ENCODE results near the gene RNF151. TPM values are rescaled to one million over a fixed set of nuclear protein-coding genes. Genes with fewer than 3 reads are reported as not detected.

RNF151 gene
- polyA plus RNA-seq, 2 of the 4 experiments (the other 2 are of a cell fraction), result not detected

GRCh38 chr16:2002406-2003230 lies 36.0 kb downstream of the RNF151 start:
- no peak for DNase-seq (ENCODE audit: low read depth in 1 of 2, low spot score in 1 of 2)
- no peak for FAIRE-seq
- Histone ChIP-seq H3K9me3 (no peaks in the 10 kb centered on the region), H3K4me1 (peaks cover 53% of the 10 kb centered on the region), H3K4me2 (no peak overlapping the region), H3K27ac (no peak overlapping the region; a peak in 1 of 6 replicates), H3K4me3 (no peak overlapping the region)
- ATAC-seq, result no peak
- TF ChIP-seq EHMT2 (IDR thresholded peaks at IDR 0.05; ENCODE audit: low read depth) (no peak), HOXA7 (CRISPR knock-in tag; IDR thresholded peaks at IDR 0.05) (no peak), SMC3 (IDR thresholded peaks at IDR 0.05) (no peak), FOSB (CRISPR knock-in tag; IDR thresholded peaks at IDR 0.05) (no peak), RFX5 (IDR thresholded peaks at IDR 0.05) (no peak), CHD4 (IDR thresholded peaks at IDR 0.05; ENCODE audit: borderline replicate concordance) (no peak), USF2 (IDR thresholded peaks at IDR 0.05) (no peak), MAFK (IDR thresholded peaks at IDR 0.05; ENCODE audit: partially characterized antibody) (no peak), CBX2 (IDR thresholded peaks at IDR 0.05; ENCODE audit: borderline replicate concordance, low read depth) (no peak), ESRRA (IDR thresholded peaks at IDR 0.05; ENCODE audit: borderline replicate concordance, low read length) (no peak), FOSL2 (IDR thresholded peaks at IDR 0.05) (no peak), FOSL2 (CRISPR knock-in tag; IDR thresholded peaks at IDR 0.05) (no peak), KDM5A (IDR thresholded peaks at IDR 0.05) (no peak)
- POLR2A ChIA-PET, result interaction anchor here (0.5 kb wide), 1 partner anchor 75 kb away, joined by 7 read pairs; no protein-coding TSS in a partner anchor
- CTCF ChIA-PET, result interaction anchor here (0.6 to 11.3 kb wide), 33 partner anchors 11 to 300 kb away, joined by 3 to 196 read pairs (median 9); partner anchors contain the start of genes GFER, NOXO1, NPW and NTHL1
- 94% methylated on average over 24 of the region's 47 CpGs for WGBS (ENCODE audit: missing lambda C conversion rate)

- no peak for FAIRE-seq
- POLR2A ChIA-PET, result interaction anchor here (0.5 to 1.7 kb wide), 3 partner anchors 39 to 152 kb away, joined by 7 to 11 read pairs (median 11); partner anchors contain the start of genes RPS2 and TRAF7
These were observed 36.7 kb downstream of the RNF151 start for GRCh38 chr16:2003231-2003826.

More at GRCh38 chr16:2003231-2003826, 36.7 kb downstream of the RNF151 start:
- 62% methylated on average over 5 of the region's 8 CpGs for WGBS (ENCODE audit: missing lambda C conversion rate)
- Histone ChIP-seq H3K4me3 (no peak overlapping the region), H3K4me1 (peaks cover 53% of the 10 kb centered on the region), H3K4me2 (peak overlapping the region; percentile 19; the same call in 1 of the 3 replicates), H3K27ac (peak overlapping the region in 1 of 2 experiments; percentile 71; a peak in 3 of 6 replicates), H3K9me3 (no peaks in the 10 kb centered on the region)
- no peak for DNase-seq (ENCODE audit: low read depth in 1 of 2, low spot score in 1 of 2)
- no peak for ATAC-seq
- CTCF ChIA-PET, result interaction anchor here (0.5 to 11.3 kb wide), 39 partner anchors 10 to 186 kb away, joined by 3 to 196 read pairs (median 7); partner anchors contain the start of genes GFER, NOXO1, NPW and NTHL1
- no peak for TF ChIP-seq CBX8 (IDR thresholded peaks at IDR 0.05)
- TF ChIP-seq RAD21 (conservative IDR thresholded peaks at IDR 0.05 in 1 of 2, IDR thresholded peaks at IDR 0.05 in 1 of 2), result no peak
- TF ChIP-seq NFE2L2 (conservative IDR thresholded peaks at IDR 0.05; ENCODE audit: low read length), result no peak
- TF ChIP-seq FOSL2 (IDR thresholded peaks at IDR 0.05), result no peak
- no peak for TF ChIP-seq FOSL2 (CRISPR knock-in tag; IDR thresholded peaks at IDR 0.05)
- TF ChIP-seq PBX3 (IDR thresholded peaks at IDR 0.05), result no peak

All from A549 (cell line).